ENCODE data around the gene TMEM25. TPM values are rescaled to one million over a fixed set of nuclear protein-coding genes. Genes with fewer than 3 reads are reported as not detected.

TMEM25 gene
- total and polyA plus RNA-seq, 4 donors = 5.5 to 19.9 (median 7.2) TPM

DNA sequence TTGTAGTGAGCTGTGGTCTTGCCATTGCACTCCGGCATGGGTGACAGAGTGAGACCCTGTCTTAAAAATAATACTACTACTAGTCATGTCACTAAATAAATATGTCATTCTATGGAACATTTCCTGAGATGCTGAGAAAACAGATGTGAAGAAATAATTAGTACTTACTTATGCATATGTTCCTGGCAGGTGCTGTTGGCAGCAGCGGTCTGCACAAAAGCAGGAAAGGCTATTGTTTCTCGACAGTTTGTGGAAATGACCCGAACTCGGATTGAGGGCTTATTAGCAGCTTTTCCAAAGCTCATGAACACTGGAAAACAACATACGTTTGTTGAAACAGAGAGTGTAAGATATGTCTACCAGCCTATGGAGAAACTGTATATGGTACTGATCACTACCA is 50.1 kb downstream of the TMEM25 start:
- no peak overlapping the region for H3K27ac ChIP-seq (ENCODE audit: low read depth in 1 of 2, low read length in 2 of 2)
- no peak overlapping the region for H3K9ac ChIP-seq (ENCODE audit: low read depth in 1 of 2, low read length in 2 of 2)
- DNase-seq (ENCODE audit: low spot score) = no peak
- no peak for TF ChIP-seq TAF1 (conservative IDR thresholded peaks at IDR 0.05)
- TF ChIP-seq SP1 (IDR thresholded peaks at IDR 0.05) = no peak
- no peak for TF ChIP-seq FOXA1 (IDR thresholded peaks at IDR 0.05)
- no peak for TF ChIP-seq EGR1 (IDR thresholded peaks at IDR 0.05; ENCODE audit: low read depth in 2 of 2)
- no peak for TF ChIP-seq NR2F2 (IDR thresholded peaks at IDR 0.05)
- no peak for TF ChIP-seq YY1 (IDR thresholded peaks at IDR 0.05)
- TF ChIP-seq, protein P1, sequence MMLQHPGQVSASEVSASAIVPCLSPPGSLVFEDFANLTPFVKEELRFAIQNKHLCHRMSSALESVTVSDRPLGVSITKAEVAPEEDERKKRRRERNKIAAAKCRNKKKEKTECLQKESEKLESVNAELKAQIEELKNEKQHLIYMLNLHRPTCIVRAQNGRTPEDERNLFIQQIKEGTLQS (IDR thresholded peaks at IDR 0.05) = no peak
- TF ChIP-seq JUND (IDR thresholded peaks at IDR 0.05) = no peak
- no peak for TF ChIP-seq HNF4A (conservative IDR thresholded peaks at IDR 0.05)
- no peak for TF ChIP-seq RXRA (IDR thresholded peaks at IDR 0.05)
- TF ChIP-seq, protein P2, sequence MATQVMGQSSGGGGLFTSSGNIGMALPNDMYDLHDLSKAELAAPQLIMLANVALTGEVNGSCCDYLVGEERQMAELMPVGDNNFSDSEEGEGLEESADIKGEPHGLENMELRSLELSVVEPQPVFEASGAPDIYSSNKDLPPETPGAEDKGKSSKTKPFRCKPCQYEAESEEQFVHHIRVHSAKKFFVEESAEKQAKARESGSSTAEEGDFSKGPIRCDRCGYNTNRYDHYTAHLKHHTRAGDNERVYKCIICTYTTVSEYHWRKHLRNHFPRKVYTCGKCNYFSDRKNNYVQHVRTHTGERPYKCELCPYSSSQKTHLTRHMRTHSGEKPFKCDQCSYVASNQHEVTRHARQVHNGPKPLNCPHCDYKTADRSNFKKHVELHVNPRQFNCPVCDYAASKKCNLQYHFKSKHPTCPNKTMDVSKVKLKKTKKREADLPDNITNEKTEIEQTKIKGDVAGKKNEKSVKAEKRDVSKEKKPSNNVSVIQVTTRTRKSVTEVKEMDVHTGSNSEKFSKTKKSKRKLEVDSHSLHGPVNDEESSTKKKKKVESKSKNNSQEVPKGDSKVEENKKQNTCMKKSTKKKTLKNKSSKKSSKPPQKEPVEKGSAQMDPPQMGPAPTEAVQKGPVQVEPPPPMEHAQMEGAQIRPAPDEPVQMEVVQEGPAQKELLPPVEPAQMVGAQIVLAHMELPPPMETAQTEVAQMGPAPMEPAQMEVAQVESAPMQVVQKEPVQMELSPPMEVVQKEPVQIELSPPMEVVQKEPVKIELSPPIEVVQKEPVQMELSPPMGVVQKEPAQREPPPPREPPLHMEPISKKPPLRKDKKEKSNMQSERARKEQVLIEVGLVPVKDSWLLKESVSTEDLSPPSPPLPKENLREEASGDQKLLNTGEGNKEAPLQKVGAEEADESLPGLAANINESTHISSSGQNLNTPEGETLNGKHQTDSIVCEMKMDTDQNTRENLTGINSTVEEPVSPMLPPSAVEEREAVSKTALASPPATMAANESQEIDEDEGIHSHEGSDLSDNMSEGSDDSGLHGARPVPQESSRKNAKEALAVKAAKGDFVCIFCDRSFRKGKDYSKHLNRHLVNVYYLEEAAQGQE (IDR thresholded peaks at IDR 0.05) = no peak
- TF ChIP-seq FOXA2 (IDR thresholded peaks at IDR 0.05) = no peak
- TF ChIP-seq RAD21 (IDR thresholded peaks at IDR 0.05) = no peak
- TF ChIP-seq, protein P3, sequence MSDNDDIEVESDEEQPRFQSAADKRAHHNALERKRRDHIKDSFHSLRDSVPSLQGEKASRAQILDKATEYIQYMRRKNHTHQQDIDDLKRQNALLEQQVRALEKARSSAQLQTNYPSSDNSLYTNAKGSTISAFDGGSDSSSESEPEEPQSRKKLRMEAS (IDR thresholded peaks at IDR 0.05) = no peak
- no peak for TF ChIP-seq GABPA (IDR thresholded peaks at IDR 0.05 in 1 of 2, conservative IDR thresholded peaks at IDR 0.05 in 1 of 2)
- TF ChIP-seq, protein P4, sequence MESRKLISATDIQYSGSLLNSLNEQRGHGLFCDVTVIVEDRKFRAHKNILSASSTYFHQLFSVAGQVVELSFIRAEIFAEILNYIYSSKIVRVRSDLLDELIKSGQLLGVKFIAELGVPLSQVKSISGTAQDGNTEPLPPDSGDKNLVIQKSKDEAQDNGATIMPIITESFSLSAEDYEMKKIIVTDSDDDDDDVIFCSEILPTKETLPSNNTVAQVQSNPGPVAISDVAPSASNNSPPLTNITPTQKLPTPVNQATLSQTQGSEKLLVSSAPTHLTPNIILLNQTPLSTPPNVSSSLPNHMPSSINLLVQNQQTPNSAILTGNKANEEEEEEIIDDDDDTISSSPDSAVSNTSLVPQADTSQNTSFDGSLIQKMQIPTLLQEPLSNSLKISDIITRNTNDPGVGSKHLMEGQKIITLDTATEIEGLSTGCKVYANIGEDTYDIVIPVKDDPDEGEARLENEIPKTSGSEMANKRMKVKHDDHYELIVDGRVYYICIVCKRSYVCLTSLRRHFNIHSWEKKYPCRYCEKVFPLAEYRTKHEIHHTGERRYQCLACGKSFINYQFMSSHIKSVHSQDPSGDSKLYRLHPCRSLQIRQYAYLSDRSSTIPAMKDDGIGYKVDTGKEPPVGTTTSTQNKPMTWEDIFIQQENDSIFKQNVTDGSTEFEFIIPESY (IDR thresholded peaks at IDR 0.05) = no peak
- TF ChIP-seq, protein P5, sequence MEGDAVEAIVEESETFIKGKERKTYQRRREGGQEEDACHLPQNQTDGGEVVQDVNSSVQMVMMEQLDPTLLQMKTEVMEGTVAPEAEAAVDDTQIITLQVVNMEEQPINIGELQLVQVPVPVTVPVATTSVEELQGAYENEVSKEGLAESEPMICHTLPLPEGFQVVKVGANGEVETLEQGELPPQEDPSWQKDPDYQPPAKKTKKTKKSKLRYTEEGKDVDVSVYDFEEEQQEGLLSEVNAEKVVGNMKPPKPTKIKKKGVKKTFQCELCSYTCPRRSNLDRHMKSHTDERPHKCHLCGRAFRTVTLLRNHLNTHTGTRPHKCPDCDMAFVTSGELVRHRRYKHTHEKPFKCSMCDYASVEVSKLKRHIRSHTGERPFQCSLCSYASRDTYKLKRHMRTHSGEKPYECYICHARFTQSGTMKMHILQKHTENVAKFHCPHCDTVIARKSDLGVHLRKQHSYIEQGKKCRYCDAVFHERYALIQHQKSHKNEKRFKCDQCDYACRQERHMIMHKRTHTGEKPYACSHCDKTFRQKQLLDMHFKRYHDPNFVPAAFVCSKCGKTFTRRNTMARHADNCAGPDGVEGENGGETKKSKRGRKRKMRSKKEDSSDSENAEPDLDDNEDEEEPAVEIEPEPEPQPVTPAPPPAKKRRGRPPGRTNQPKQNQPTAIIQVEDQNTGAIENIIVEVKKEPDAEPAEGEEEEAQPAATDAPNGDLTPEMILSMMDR (IDR thresholded peaks at IDR 0.05; ENCODE audit: low read depth, low read length, missing input control) = no peak
- no peak for TF ChIP-seq HNF4G (IDR thresholded peaks at IDR 0.05)
- peaks cover 14 to 40% (median 36%) of the 10 kb centered on the region in 4 donors for H3K36me3 ChIP-seq (ENCODE audit: control insufficient read depth in 4 of 4, insufficient read depth in 3 of 4, low read depth in 1 of 4, low read length in 3 of 4)
- no peaks in the 10 kb centered on the region for H3K27me3 ChIP-seq (ENCODE audit: control insufficient read depth in 4 of 4, insufficient read depth in 4 of 4, low read length in 3 of 4)
- H3K9me3 ChIP-seq (ENCODE audit: control insufficient read depth in 4 of 4, low read length in 3 of 4) = no peaks in the 10 kb centered on the region
- WGBS = 85% methylated on average over 6 of the region's 6 CpGs
- peaks cover 4 to 15% (median 12%) of the 10 kb centered on the region in 4 donors for H3K4me1 ChIP-seq (ENCODE audit: control insufficient read depth in 4 of 4, insufficient read depth in 4 of 4, low read length in 3 of 4)
- no peak overlapping the region for H3K4me3 ChIP-seq (ENCODE audit: low read depth in 1 of 3, low read length in 3 of 3)

Other genes with a start within 250 kb of the TMEM25 start
- 1 to 10 TPM in 1 of 2 donors, under 1 TPM in 1; 0.33 to 2.3 TPM for gene CD3E, start 226.5 kb upstream of the TMEM25 start, total RNA-seq
- gene CD3E, start 226.5 kb upstream of the TMEM25 start, polyA plus RNA-seq = 1 to 10 TPM; 1.4 to 2.1 TPM
- 1 to 10 TPM; 1.2 to 1.6 TPM for gene CD3D, start 188.5 kb upstream of the TMEM25 start, total RNA-seq
- 1 to 10 TPM; 1.1 TPM for gene CD3D, start 188.5 kb upstream of the TMEM25 start, polyA plus RNA-seq
- under 1 TPM; 0.19 to 0.84 TPM for gene CD3G, start 186.8 kb upstream of the TMEM25 start, total RNA-seq
- gene CD3G, start 186.8 kb upstream of the TMEM25 start, polyA plus RNA-seq = under 1 TPM; 0.28 to 0.39 TPM
- 10 to 100 TPM; 24.7 to 41.3 TPM for gene UBE4A, start 171.6 kb upstream of the TMEM25 start, total RNA-seq
- gene UBE4A, start 171.6 kb upstream of the TMEM25 start, polyA plus RNA-seq = 10 to 100 TPM; 11.7 to 13.5 TPM
- gene ATP5MG, start 129.6 kb upstream of the TMEM25 start, total RNA-seq = 10 to 100 TPM; 25.5 to 65.1 TPM
- 100 to 1,000 TPM; 110 to 542 TPM for gene ATP5MG, start 129.6 kb upstream of the TMEM25 start, polyA plus RNA-seq
- gene KMT2A, start 94.7 kb upstream of the TMEM25 start, total RNA-seq = 10 to 100 TPM; 19.2 to 27.9 TPM
- gene KMT2A, start 94.7 kb upstream of the TMEM25 start, polyA plus RNA-seq = 1 to 10 TPM; 4.3 to 6.5 TPM
- gene TTC36, start 3.7 kb upstream of the TMEM25 start, total RNA-seq = 10 to 100 TPM in 1 of 2 donors, 1 to 10 TPM in 1; 2.0 to 32.7 TPM
- 10 to 100 TPM; 36.9 to 66.1 TPM for gene TTC36, start 3.7 kb upstream of the TMEM25 start, polyA plus RNA-seq
- 1 to 10 TPM; 3.9 to 6.4 TPM for gene IFT46, start 34.7 kb downstream of the TMEM25 start, total RNA-seq
- 1 to 10 TPM; 3.9 to 4.6 TPM for gene IFT46, start 34.7 kb downstream of the TMEM25 start, polyA plus RNA-seq
- 10 to 100 TPM; 40.1 to 95.4 TPM for gene ARCN1, start 41.2 kb downstream of the TMEM25 start, total RNA-seq
- gene ARCN1, start 41.2 kb downstream of the TMEM25 start, polyA plus RNA-seq = 10 to 100 TPM; 36.7 to 63.5 TPM
- 10 to 100 TPM in 1 of 2 donors, 1 to 10 TPM in 1; 6.8 to 15.4 TPM for gene PHLDB1, start 76.4 kb downstream of the TMEM25 start, total RNA-seq
- gene PHLDB1, start 76.4 kb downstream of the TMEM25 start, polyA plus RNA-seq = 1 to 10 TPM; 4.8 to 5.3 TPM
- under 1 TPM in 1 of 2 donors, not detected in 1; 0.50 TPM for gene TREH, start 148.5 kb downstream of the TMEM25 start, total RNA-seq
- 1 to 10 TPM in 1 of 2 donors, under 1 TPM in 1; 0.84 to 1.2 TPM for gene TREH, start 148.5 kb downstream of the TMEM25 start, polyA plus RNA-seq